Measurements from ENCODE around the gene CAMK2A. TPM values are rescaled to one million over a fixed set of nuclear protein-coding genes. Genes with fewer than 3 reads are reported as not detected.

Gene CAMK2A
- total RNA-seq = under 1 TPM in 1 of 3 donors, not detected in 2; 0.38 TPM
- not detected for total RNA-seq (2013)

DNA sequence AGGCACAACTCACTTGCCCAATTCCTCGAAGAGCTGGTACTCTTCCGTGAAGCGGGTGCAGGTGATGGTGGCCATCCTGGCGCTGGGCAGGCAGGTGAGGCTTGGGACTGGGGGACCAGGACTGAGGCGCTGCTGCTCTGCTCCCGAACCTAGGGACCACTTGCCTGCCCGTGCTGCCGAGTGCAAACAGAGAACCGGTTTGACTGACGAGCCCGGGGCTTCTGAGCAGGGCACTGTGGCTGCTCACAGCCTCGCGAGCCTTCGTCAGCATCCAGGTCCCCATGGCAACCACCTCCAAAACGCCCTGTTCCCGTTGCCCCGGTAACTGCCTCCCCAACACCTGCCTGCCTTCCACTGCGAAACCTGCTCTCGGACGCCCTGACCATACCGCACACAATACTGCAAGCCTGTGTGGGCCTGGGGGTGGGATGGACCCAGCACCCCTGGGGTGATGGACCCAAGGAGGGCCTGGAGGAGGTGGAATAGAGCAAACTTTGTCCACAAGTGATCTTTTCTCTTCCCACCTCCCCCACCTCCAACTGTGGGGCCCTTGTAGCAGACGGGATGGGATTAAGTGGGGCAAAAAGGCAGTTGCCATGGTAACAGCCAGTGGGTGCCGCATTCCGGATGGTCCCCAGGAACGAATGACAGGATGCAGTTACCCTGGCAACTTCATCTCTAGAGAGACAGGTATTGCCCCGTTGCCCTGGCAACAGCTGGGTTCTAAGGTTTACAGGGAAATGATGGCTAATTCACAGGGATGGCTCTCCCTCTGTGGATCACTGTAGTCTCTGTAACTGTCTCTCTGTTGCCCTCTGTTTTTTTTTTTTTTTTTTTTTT, at the start of gene CAMK2A:
Gene CAMK2A, minus strand, starts transcription at position 223 of the 840 bp plus-strand sequence. Its CDS starts 148 bp downstream, at position 75.
- DNase-seq (no peak), ATAC-seq (no peak)
- intact Hi-C loops (cut with micrococcal nuclease) = no loop called here
- no peaks in the 10 kb centered on the region for H3K9me3 Mint-ChIP-seq
- peaks cover 9 to 14% of the 10 kb centered on the region in 2 donors for H3K27me3 Mint-ChIP-seq (ENCODE audit: low read depth in 2 of 2)
- TF ChIP-seq CTCF (IDR thresholded peaks at IDR 0.05) = no peak
- H3K27ac ChIP-seq (ENCODE audit: low read length) = no peak within 1 kb of the TSS
- no peak within 1 kb of the TSS for H3K4me3 Mint-ChIP-seq
- H3K4me3 ChIP-seq (ENCODE audit: low read length) = no peak within 1 kb of the TSS
- no peaks in the 10 kb centered on the region for H3K36me3 ChIP-seq (ENCODE audit: control insufficient read depth, insufficient read depth, low read length)
- H3K27me3 ChIP-seq (ENCODE audit: control insufficient read depth, insufficient read depth, low read length) = no peaks in the 10 kb centered on the region
- no peaks in the 10 kb centered on the region for H3K9me3 ChIP-seq (ENCODE audit: control insufficient read depth, insufficient read depth, low read length)
- H3K27ac Mint-ChIP-seq = no peak within 1 kb of the TSS
- H3K36me3 Mint-ChIP-seq = no peaks in the 10 kb centered on the region
- no peaks in the 10 kb centered on the region for H3K4me1 ChIP-seq (ENCODE audit: control insufficient read depth, insufficient read depth, low read length)
- no peaks in the 10 kb centered on the region for H3K4me1 Mint-ChIP-seq
- WGBS (ENCODE audit: insufficient coverage) = 55% methylated on average over 26 of the region's 26 CpGs

- no peaks in the 10 kb centered on the region for H3K36me3 ChIP-seq (ENCODE audit: control insufficient read depth, insufficient read depth, low read length)
- intact Hi-C loops (cut with micrococcal nuclease) = no loop called here
- H3K27me3 ChIP-seq (ENCODE audit: control insufficient read depth, insufficient read depth, low read length) = no peaks in the 10 kb centered on the region
- H3K9me3 ChIP-seq (ENCODE audit: control insufficient read depth, insufficient read depth, low read length) = no peaks in the 10 kb centered on the region
- DNase-seq (no peak), ATAC-seq (no peak)
- no peak overlapping the region for H3K4me3 ChIP-seq (ENCODE audit: low read length)
- Mint-ChIP-seq H3K9me3 (no peaks in the 10 kb centered on the region), H3K27me3 (ENCODE audit: low read depth in 2 of 2) (no peaks in the 10 kb centered on the region), H3K4me3 (no peak overlapping the region), H3K36me3 (no peaks in the 10 kb centered on the region), H3K4me1 (peaks cover 9 to 16% of the 10 kb centered on the region in 2 donors), H3K27ac (no peak overlapping the region)
- H3K27ac ChIP-seq (ENCODE audit: low read length) = no peak overlapping the region
- peaks cover 12% of the 10 kb centered on the region for H3K4me1 ChIP-seq (ENCODE audit: control insufficient read depth, insufficient read depth, low read length)
- 50% methylated on average over 5 of the region's 5 CpGs for WGBS (ENCODE audit: insufficient coverage)
- TF ChIP-seq CTCF (IDR thresholded peaks at IDR 0.05) = no peak
Measured at GRCh38 chr5:150339165-150339564, 49.6 kb upstream of the CAMK2A start.

GRCh38 chr5:150338546-150338945, 49.0 kb upstream of the CAMK2A start:
- 83% methylated on average over 11 of the region's 11 CpGs for WGBS (ENCODE audit: insufficient coverage)
- Histone ChIP-seq H3K9me3 (ENCODE audit: control insufficient read depth, insufficient read depth, low read length) (no peaks in the 10 kb centered on the region), H3K36me3 (ENCODE audit: control insufficient read depth, insufficient read depth, low read length) (no peaks in the 10 kb centered on the region), H3K4me1 (ENCODE audit: control insufficient read depth, insufficient read depth, low read length) (peaks cover 12% of the 10 kb centered on the region), H3K27ac (ENCODE audit: low read length) (no peak overlapping the region), H3K4me3 (ENCODE audit: low read length) (no peak overlapping the region), H3K27me3 (ENCODE audit: control insufficient read depth, insufficient read depth, low read length) (no peaks in the 10 kb centered on the region)
- Mint-ChIP-seq H3K27me3 (ENCODE audit: low read depth in 2 of 2) (no peaks in the 10 kb centered on the region), H3K9me3 (no peaks in the 10 kb centered on the region), H3K4me1 (peaks cover 9 to 14% of the 10 kb centered on the region in 2 donors), H3K36me3 (no peaks in the 10 kb centered on the region), H3K27ac (no peak overlapping the region), H3K4me3 (no peak overlapping the region)
- DNase-seq (no peak), ATAC-seq (no peak)
- intact Hi-C loops (cut with micrococcal nuclease) = no loop called here
- TF ChIP-seq CTCF (IDR thresholded peaks at IDR 0.05) = no peak
